NB4 (cell line): ENCODE data around the gene C1orf94.

Source experiments
- CTCF ChIP-seq: IDR thresholded peaks from one replicate; pipeline ENCODE4 v1.5.1; 2012; ENCODE audit warnings: low read depth, low read length
- MAX ChIP-seq: IDR thresholded peaks from 2 replicates; pipeline ENCODE4 v1.6.1; 2011; ENCODE audit warnings: low read depth, low read length

GRCh38 chr1:34266127-34266951 lies 89.6 kb downstream of the C1orf94 start:
- TF ChIP-seq CTCF (no peak), MAX (no peak)
